ENCODE results near the gene ZDHHC7. TPM values are rescaled to one million over a fixed set of nuclear protein-coding genes. Genes with fewer than 3 reads are reported as not detected.

ZDHHC7 gene
- total RNA-seq, 2 experiments from 2014 or later: 22.5 to 24.3 TPM

DNA sequence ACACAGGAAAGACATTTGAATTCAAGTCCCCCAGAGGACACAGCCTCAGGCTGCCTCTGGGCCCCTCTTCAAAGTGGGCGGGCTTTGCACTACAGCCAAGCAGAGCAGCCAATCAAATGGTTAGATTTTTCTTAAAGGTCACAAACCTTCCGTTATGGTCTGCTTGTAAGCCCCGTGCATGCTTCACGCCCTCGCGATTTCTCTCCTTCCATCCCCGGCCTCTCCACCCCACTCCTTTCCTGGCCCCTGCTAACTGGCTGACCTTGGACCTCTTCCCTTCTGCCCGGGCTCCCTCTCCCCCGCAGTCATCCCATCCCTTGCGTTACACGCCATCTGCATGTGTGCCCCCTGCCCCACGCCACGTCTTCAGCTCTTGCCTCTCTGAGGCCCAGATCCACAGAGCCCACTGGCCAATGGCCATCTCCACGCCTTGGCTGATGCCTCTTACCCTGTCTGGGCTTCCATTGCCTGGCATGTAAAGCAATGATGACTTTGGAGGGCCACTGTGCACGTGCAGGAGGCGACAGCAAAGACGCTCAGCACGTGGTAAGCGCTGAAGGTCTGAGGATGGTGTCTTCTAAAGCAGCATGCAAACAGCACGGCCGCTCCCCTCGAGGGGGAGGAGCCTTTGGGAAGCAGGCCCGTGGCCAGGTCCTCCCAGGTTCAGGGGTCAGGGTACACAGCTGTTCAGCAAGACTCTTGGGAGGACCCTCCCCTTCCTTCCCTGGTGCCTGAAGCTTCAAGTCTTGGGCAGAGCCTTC, 86.8 kb downstream of the ZDHHC7 start:
- H3K9me3 ChIP-seq (ENCODE audit: low read length): no peaks in the 10 kb centered on the region
- BruUV-seq (replicated peaks): no TSS peak
- intact Hi-C loops (cut with micrococcal nuclease; ENCODE audit: unreplicated experiment): loop anchor here (1.0 kb wide), 2 partner anchors 28 to 46 kb away; no protein-coding TSS in a partner anchor
- H2AFZ ChIP-seq (ENCODE audit: low read length): no peak overlapping the region
- TF ChIP-seq, protein P1, sequence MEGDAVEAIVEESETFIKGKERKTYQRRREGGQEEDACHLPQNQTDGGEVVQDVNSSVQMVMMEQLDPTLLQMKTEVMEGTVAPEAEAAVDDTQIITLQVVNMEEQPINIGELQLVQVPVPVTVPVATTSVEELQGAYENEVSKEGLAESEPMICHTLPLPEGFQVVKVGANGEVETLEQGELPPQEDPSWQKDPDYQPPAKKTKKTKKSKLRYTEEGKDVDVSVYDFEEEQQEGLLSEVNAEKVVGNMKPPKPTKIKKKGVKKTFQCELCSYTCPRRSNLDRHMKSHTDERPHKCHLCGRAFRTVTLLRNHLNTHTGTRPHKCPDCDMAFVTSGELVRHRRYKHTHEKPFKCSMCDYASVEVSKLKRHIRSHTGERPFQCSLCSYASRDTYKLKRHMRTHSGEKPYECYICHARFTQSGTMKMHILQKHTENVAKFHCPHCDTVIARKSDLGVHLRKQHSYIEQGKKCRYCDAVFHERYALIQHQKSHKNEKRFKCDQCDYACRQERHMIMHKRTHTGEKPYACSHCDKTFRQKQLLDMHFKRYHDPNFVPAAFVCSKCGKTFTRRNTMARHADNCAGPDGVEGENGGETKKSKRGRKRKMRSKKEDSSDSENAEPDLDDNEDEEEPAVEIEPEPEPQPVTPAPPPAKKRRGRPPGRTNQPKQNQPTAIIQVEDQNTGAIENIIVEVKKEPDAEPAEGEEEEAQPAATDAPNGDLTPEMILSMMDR (conservative IDR thresholded peaks at IDR 0.05; ENCODE audit: low read length): no peak
- TF ChIP-seq EZH2phosphoT487 (IDR thresholded peaks at IDR 0.05; ENCODE audit: borderline replicate concordance, low read depth, low read length): no peak
- H3K79me2 ChIP-seq (ENCODE audit: insufficient read depth, low read depth, low read length): no peaks in the 10 kb centered on the region
- DNase-seq (ENCODE audit: low spot score): peak; percentile 20
- no peaks in the 10 kb centered on the region for H4K20me1 ChIP-seq (ENCODE audit: insufficient read depth, low read length)
- POLR2A ChIA-PET: no interaction called here
- no peak overlapping the region for H3K4me3 ChIP-seq (ENCODE audit: low read depth, low read length, poor library complexity, severe bottlenecking)
- H3K4me1 ChIP-seq (ENCODE audit: insufficient read depth, low read length, poor library complexity, severe bottlenecking): no peaks in the 10 kb centered on the region
- H3K27ac ChIP-seq (ENCODE audit: low read depth, low read length, poor library complexity, severe bottlenecking): no peak overlapping the region
- H3K36me3 ChIP-seq (ENCODE audit: insufficient read depth, low read length): no peaks in the 10 kb centered on the region
- CTCF ChIA-PET (ENCODE audit: unreplicated experiment): interaction anchor here (0.5 to 1.2 kb wide), 2 partner anchors 28 to 33 kb away, joined by 3 to 4 read pairs; no protein-coding TSS in a partner anchor
- no peaks in the 10 kb centered on the region for H3K9me2 ChIP-seq (ENCODE audit: insufficient read depth, low read length)
- H3K4me2 ChIP-seq (ENCODE audit: low read length): no peak overlapping the region

Other genes starting within 250 kb of the ZDHHC7 start
- 0.28 and 0.47 TPM in 2 replicates for gene CRISPLD2, start 191.6 kb downstream of the ZDHHC7 start, total RNA-seq (2014; rRNA removed; shearing (Covaris generic))
- 0.53 and 0.99 TPM in 2 replicates for gene CRISPLD2, start 191.6 kb downstream of the ZDHHC7 start, total RNA-seq (2022)
- gene KIAA0513, start 16.3 kb upstream of the ZDHHC7 start, total RNA-seq (2014; rRNA removed; shearing (Covaris generic)): 0.59 and 4.8 TPM in 2 replicates
- 0.88 and 1.3 TPM in 2 replicates for gene KIAA0513, start 16.3 kb upstream of the ZDHHC7 start, total RNA-seq (2022)
- gene CIBAR2, start 100.9 kb upstream of the ZDHHC7 start, total RNA-seq (2014; rRNA removed; shearing (Covaris generic)): 0.50 TPM in 1 of 2 replicates, not detected in the other
- not detected in 2 replicates for gene CIBAR2, start 100.9 kb upstream of the ZDHHC7 start, total RNA-seq (2022)